Endothelial cell (in vitro differentiated cells): ENCODE measurements around the gene HOXA10. TPM values are rescaled to one million over a fixed set of nuclear protein-coding genes. Genes with fewer than 3 reads are reported as not detected.

ENCODE experiments used
- DNase-seq: peaks from one replicate; pipeline ENCODE4 v3.0.0; 2021; ENCODE audit warnings: low spot score
- H3K27ac Mint-ChIP-seq: one replicate; pipeline ENCODE4 v1.8.0; 2021; ENCODE audit warnings: mixed read lengths, inconsistent platforms; ENCODE audit not compliant: unreplicated experiment
- H3K27me3 Mint-ChIP-seq: one replicate; pipeline ENCODE4 v1.8.0; 2021; ENCODE audit warnings: mild to moderate bottlenecking, moderate library complexity, mixed read lengths, inconsistent platforms; ENCODE audit not compliant: unreplicated experiment
- H3K36me3 Mint-ChIP-seq: one replicate; pipeline ENCODE4 v1.8.0; 2021; ENCODE audit warnings: mild to moderate bottlenecking, low read depth, mixed read lengths, inconsistent platforms; ENCODE audit not compliant: unreplicated experiment
- H3K4me1 Mint-ChIP-seq: one replicate; pipeline ENCODE4 v1.8.0; 2021; ENCODE audit warnings: mild to moderate bottlenecking, mixed read lengths, inconsistent platforms; ENCODE audit not compliant: unreplicated experiment
- H3K4me3 Mint-ChIP-seq: one replicate; pipeline ENCODE4 v1.8.0; 2021; ENCODE audit warnings: mild to moderate bottlenecking, mixed read lengths, inconsistent platforms; ENCODE audit not compliant: unreplicated experiment
- H3K9me3 Mint-ChIP-seq: one replicate; pipeline ENCODE4 v1.8.0; 2021; ENCODE audit warnings: mixed read lengths, inconsistent platforms; ENCODE audit not compliant: unreplicated experiment
- total RNA-seq: library from RNA; stranded (reverse); fragmentation: NEBNext Ultra II Directional; extraction: Animal tissue kit (Norgen Biotek cat#: 25700); gene quantifications from one replicate; pipeline ENCODE4 v1.2.1, GENCODE V29; 2021; ENCODE audit not compliant: unreplicated experiment
- TF ChIP-seq, protein P1 (sequence below): fragments of 200-600 bp; sonication (generic); IDR thresholded peaks from one replicate; pipeline ENCODE4 v1.5.0; 2021; ENCODE audit warnings: antibody characterized with exemption; ENCODE audit not compliant: unreplicated experiment

HOXA10 gene
- total RNA-seq, 1 donor from 2014 or later, result not detected

GRCh38 chr7:27178366-27178765 lies 4.2 kb upstream of the HOXA10 start:
- DNase-seq, result no peak
- Mint-ChIP-seq H3K27me3 (peaks cover 42% of the 10 kb centered on the region), H3K36me3 (no peaks in the 10 kb centered on the region), H3K4me1 (peaks cover 18% of the 10 kb centered on the region), H3K4me3 (no peak overlapping the region), H3K9me3 (no peaks in the 10 kb centered on the region), H3K27ac (no peak overlapping the region)
- TF ChIP-seq, protein P1, sequence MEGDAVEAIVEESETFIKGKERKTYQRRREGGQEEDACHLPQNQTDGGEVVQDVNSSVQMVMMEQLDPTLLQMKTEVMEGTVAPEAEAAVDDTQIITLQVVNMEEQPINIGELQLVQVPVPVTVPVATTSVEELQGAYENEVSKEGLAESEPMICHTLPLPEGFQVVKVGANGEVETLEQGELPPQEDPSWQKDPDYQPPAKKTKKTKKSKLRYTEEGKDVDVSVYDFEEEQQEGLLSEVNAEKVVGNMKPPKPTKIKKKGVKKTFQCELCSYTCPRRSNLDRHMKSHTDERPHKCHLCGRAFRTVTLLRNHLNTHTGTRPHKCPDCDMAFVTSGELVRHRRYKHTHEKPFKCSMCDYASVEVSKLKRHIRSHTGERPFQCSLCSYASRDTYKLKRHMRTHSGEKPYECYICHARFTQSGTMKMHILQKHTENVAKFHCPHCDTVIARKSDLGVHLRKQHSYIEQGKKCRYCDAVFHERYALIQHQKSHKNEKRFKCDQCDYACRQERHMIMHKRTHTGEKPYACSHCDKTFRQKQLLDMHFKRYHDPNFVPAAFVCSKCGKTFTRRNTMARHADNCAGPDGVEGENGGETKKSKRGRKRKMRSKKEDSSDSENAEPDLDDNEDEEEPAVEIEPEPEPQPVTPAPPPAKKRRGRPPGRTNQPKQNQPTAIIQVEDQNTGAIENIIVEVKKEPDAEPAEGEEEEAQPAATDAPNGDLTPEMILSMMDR, result no peak

DNA sequence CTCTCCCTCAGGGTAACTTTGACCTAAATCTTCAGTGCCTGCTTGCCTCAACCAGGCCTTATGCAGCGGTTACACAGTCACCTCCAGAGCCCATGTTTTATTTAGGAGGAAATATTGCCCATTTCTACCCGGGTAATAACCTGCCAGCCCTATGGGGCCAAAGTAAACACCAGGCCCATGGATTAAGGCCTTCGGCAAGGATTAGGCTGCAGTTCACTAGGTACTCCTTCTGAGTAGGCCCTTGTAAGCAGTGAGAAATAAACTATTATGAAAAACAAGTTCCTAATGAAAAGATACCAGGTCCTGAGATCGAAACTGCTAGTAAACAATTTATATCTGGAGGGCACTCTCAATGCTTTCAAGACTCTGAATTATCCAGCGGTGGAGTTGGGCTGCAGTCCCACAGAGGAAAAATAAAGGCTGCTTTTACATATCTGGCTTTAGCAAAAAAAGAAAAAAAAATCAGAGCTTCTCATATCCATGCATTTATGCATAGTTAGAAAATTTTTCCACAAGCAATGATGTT lies 3.7 kb upstream of the HOXA10 start:
- H3K9me3 Mint-ChIP-seq, result no peaks in the 10 kb centered on the region
- no peak overlapping the region for H3K4me3 Mint-ChIP-seq
- H3K4me1 Mint-ChIP-seq, result peaks cover 18% of the 10 kb centered on the region
- TF ChIP-seq, protein P1, result no peak
- DNase-seq, result no peak
- H3K36me3 Mint-ChIP-seq, result no peaks in the 10 kb centered on the region
- peaks cover 40% of the 10 kb centered on the region for H3K27me3 Mint-ChIP-seq
- no peak overlapping the region for H3K27ac Mint-ChIP-seq

GRCh38 chr7:27176962-27177794 lies 3.1 kb upstream of the HOXA10 start:
- no peak overlapping the region for H3K4me3 Mint-ChIP-seq
- DNase-seq, result no peak
- H3K9me3 Mint-ChIP-seq, result no peaks in the 10 kb centered on the region
- H3K36me3 Mint-ChIP-seq, result no peaks in the 10 kb centered on the region
- H3K27ac Mint-ChIP-seq, result no peak overlapping the region
- H3K4me1 Mint-ChIP-seq, result peaks cover 21% of the 10 kb centered on the region
- TF ChIP-seq, protein P1, result no peak
- peaks cover 39% of the 10 kb centered on the region for H3K27me3 Mint-ChIP-seq

DNA sequence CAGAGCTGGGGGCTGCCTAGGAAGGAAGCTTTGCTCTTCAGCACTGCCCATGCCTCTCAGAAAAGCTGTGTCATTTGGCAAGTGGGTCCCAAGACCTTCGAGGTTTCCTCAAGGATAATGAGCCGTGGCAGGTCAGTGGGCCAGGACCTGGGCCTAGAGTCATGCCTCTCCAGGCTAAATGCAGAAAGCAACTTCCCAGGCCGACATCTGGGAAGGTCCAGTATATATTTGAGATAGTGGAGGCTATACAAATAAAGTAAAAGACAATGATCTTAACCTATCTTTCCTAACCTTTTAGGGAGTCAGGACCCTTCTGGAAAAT lies 2.4 kb upstream of the HOXA10 start:
- TF ChIP-seq, protein P1, result no peak
- H3K4me1 Mint-ChIP-seq, result peaks cover 26% of the 10 kb centered on the region
- DNase-seq, result no peak
- H3K4me3 Mint-ChIP-seq, result no peak overlapping the region
- no peak overlapping the region for H3K27ac Mint-ChIP-seq
- H3K27me3 Mint-ChIP-seq, result peaks cover 44% of the 10 kb centered on the region
- no peaks in the 10 kb centered on the region for H3K9me3 Mint-ChIP-seq
- H3K36me3 Mint-ChIP-seq, result no peaks in the 10 kb centered on the region
